ENCODE results near the gene MSGN1. TPM values are rescaled to one million over a fixed set of nuclear protein-coding genes. Genes with fewer than 3 reads are reported as not detected.
"Not testable (repeated sequence)": the region's sequence is repeated elsewhere in the genome, so short reads cannot be mapped to it uniquely, and the experiment has no call there.

The MSGN1 gene
- total RNA-seq, 4 donors from 2014 or later = not detected

GRCh38 chr2:17821080-17821479, 4.8 kb downstream of the MSGN1 start:
- no peak overlapping the region for H3K4me3 ChIP-seq
- H3K27ac ChIP-seq = no peak overlapping the region
- no peak for TF ChIP-seq EP300 (IDR thresholded peaks at IDR 0.05)
- no peak for TF ChIP-seq POLR2A (IDR thresholded peaks at IDR 0.05)
- TF ChIP-seq POLR2AphosphoS5 (IDR thresholded peaks at IDR 0.05) = no peak
- no peak for TF ChIP-seq CTCF (IDR thresholded peaks at IDR 0.05)
- WGBS, 2 donors (ENCODE audit: low coverage in 1 of 2) = 67% methylated on average over 2 of the region's 3 CpGs; no CpG with 5 or more reads in 1 of the 2 donors
- H3K4me1 ChIP-seq = peaks cover 0 to 9% (median 8%) of the 10 kb centered on the region in 3 donors
- no peak for ATAC-seq
- H3K27me3 ChIP-seq = no peaks in the 10 kb centered on the region
- H3K9me3 ChIP-seq = no peaks in the 10 kb centered on the region
- no peaks in the 10 kb centered on the region for H3K36me3 ChIP-seq

- no peak overlapping the region for H3K27ac ChIP-seq
- no peak for TF ChIP-seq POLR2AphosphoS5 (IDR thresholded peaks at IDR 0.05)
- no peak for TF ChIP-seq CTCF (IDR thresholded peaks at IDR 0.05)
- TF ChIP-seq POLR2A (IDR thresholded peaks at IDR 0.05) = no peak
- TF ChIP-seq EP300 (IDR thresholded peaks at IDR 0.05) = no peak
- no peak for ATAC-seq
Observed at GRCh38 chr2:17821535-17822444, 5.5 kb downstream of the MSGN1 start.

GRCh38 chr2:17822445-17823117, 6.3 kb downstream of the MSGN1 start:
- WGBS, 2 donors (ENCODE audit: low coverage in 1 of 2) = 43% methylated on average over 4 of the region's 4 CpGs
- TF ChIP-seq CTCF (IDR thresholded peaks at IDR 0.05) (no peak), POLR2AphosphoS5 (IDR thresholded peaks at IDR 0.05) (no peak), POLR2A (IDR thresholded peaks at IDR 0.05) (no peak), EP300 (IDR thresholded peaks at IDR 0.05) (no peak)
- Histone ChIP-seq H3K27ac (no peak overlapping the region), H3K9me3 (no peaks in the 10 kb centered on the region), H3K27me3 (no peaks in the 10 kb centered on the region), H3K4me3 (no peak overlapping the region), H3K4me1 (peaks cover 0 to 9% (median 8%) of the 10 kb centered on the region in 3 donors), H3K36me3 (no peaks in the 10 kb centered on the region)
- ATAC-seq = no peak

More at GRCh38 chr2:17821535-17822444, 5.5 kb downstream of the MSGN1 start:
- H3K9me3 ChIP-seq = no peaks in the 10 kb centered on the region
- WGBS, 2 donors (ENCODE audit: low coverage in 1 of 2) = 35 to 56% methylated on average over 5 of the region's 7 CpGs
- H3K36me3 ChIP-seq = no peaks in the 10 kb centered on the region
- no peak overlapping the region for H3K4me3 ChIP-seq
- H3K4me1 ChIP-seq = peaks cover 0 to 9% (median 8%) of the 10 kb centered on the region in 3 donors
- H3K27me3 ChIP-seq = no peaks in the 10 kb centered on the region

GRCh38 chr2:17823646-17824045, 7.4 kb downstream of the MSGN1 start:
- WGBS, 2 donors (ENCODE audit: low coverage in 1 of 2) = 89% methylated on average over 4 of the region's 4 CpGs; no CpG with 5 or more reads in 1 of the 2 donors

GRCh38 chr2:17827316-17827715, 11.1 kb downstream of the MSGN1 start:
- H3K9me3 ChIP-seq = no peaks in the 10 kb centered on the region
- ATAC-seq = no peak
- WGBS, 2 donors (ENCODE audit: low coverage in 1 of 2) = 90 to 92% methylated on average over 2 to 5 of the region's 5 CpGs

More at GRCh38 chr2:17823646-17824045, 7.4 kb downstream of the MSGN1 start:
- ATAC-seq, H3K4me3 ChIP-seq, H3K9me3 ChIP-seq, H3K27me3 ChIP-seq, H3K36me3 ChIP-seq, H3K4me1 ChIP-seq, H3K27ac ChIP-seq: not testable (repeated sequence)

More at GRCh38 chr2:17827316-17827715, 11.1 kb downstream of the MSGN1 start:
- Histone ChIP-seq H3K36me3 (no peaks in the 10 kb centered on the region), H3K4me3 (no peak overlapping the region), H3K4me1 (peaks cover 0 to 16% (median 4%) of the 10 kb centered on the region in 3 donors), H3K27ac (no peak overlapping the region), H3K27me3 (peaks cover 18% of the 10 kb centered on the region)
- TF ChIP-seq POLR2A (IDR thresholded peaks at IDR 0.05) = no peak
- TF ChIP-seq POLR2AphosphoS5 (IDR thresholded peaks at IDR 0.05) = no peak
- TF ChIP-seq EP300 (IDR thresholded peaks at IDR 0.05) = no peak
- no peak for TF ChIP-seq CTCF (IDR thresholded peaks at IDR 0.05)
